Measurements from ENCODE around the gene GPC3. TPM values are rescaled to one million over a fixed set of nuclear protein-coding genes. Genes with fewer than 3 reads are reported as not detected.

GPC3 gene
- total RNA-seq, 1 experiment from 2014 or later, result 32.4 TPM

DNA sequence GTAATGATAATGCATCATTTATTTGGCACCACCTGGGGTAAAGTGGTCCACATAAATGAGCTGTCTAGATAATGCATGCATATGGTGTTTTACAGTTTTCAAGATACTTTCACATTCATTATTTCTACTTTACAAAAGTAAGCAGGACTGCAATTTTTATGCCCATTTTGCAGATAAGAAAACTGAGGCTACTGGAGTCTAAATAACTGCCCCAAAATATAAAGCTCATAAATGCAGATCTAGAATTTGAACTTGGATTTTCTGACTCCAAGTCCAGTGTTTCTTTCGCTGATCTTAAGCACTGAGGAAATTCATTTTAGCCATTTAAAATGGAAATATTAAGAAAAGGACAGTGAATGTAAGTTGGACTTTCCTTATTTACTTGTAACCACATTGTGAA lies 36.5 kb downstream of the GPC3 start:
- Mint-ChIP-seq H3K36me3 (peaks cover 5% of the 10 kb centered on the region), H3K4me1 (peaks cover 12% of the 10 kb centered on the region), H3K27me3 (ENCODE audit: low read depth) (no peaks in the 10 kb centered on the region), H3K9me3 (peaks cover 5% of the 10 kb centered on the region), H3K27ac (no peak overlapping the region), H3K4me3 (no peak overlapping the region)
- ChIA-PET POLR2A (no interaction called here), CTCF (interaction anchor here (1.5 kb wide), 1 partner anchor 156 kb away, joined by 4 read pairs; no protein-coding TSS in a partner anchor)
- DNase-seq (ENCODE audit: low spot score) (no peak), ATAC-seq (no peak)
- no peak for TF ChIP-seq ZNF396 (CRISPR knock-in tag; IDR thresholded peaks at IDR 0.05; ENCODE audit: borderline replicate concordance)
- TF ChIP-seq CREM (CRISPR knock-in tag; IDR thresholded peaks at IDR 0.05), result no peak
- TF ChIP-seq, protein P1, sequence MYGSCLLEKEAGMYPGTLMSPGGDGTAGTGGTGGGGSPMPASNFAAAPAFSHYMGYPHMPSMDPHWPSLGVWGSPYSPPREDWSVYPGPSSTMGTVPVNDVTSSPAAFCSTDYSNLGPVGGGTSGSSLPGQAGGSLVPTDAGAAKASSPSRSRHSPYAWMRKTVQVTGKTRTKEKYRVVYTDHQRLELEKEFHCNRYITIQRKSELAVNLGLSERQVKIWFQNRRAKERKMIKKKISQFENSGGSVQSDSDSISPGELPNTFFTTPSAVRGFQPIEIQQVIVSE (CRISPR knock-in tag; IDR thresholded peaks at IDR 0.05; ENCODE audit: borderline replicate concordance), result no peak
- TF ChIP-seq, protein P2, sequence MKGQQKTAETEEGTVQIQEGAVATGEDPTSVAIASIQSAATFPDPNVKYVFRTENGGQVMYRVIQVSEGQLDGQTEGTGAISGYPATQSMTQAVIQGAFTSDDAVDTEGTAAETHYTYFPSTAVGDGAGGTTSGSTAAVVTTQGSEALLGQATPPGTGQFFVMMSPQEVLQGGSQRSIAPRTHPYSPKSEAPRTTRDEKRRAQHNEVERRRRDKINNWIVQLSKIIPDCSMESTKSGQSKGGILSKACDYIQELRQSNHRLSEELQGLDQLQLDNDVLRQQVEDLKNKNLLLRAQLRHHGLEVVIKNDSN (CRISPR knock-in tag; IDR thresholded peaks at IDR 0.05), result no peak
- no peak for TF ChIP-seq CBFB (CRISPR knock-in tag; IDR thresholded peaks at IDR 0.05; ENCODE audit: low read depth)
- TF ChIP-seq ZNF416 (CRISPR knock-in tag; IDR thresholded peaks at IDR 0.05), result no peak

DNA sequence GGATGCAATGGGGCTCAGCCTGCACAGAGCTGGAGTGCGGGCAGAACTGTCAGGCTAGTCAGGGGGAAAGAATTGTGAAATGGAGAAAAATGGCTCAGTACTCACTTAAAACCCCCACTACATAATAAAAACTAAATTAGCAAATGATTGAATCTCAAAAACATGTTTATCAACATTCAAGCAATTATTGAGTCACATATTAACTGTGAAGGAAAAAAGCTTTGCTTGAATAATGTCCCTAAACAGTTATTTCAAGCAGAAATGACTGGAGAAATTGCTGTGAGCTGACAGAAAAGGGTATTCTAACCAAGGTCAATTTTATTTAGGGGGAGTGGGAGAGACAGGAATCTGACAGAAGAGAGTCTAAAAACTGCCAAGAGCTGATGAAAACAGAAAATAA lies 37.4 kb downstream of the GPC3 start:
- no peaks in the 10 kb centered on the region for H3K36me3 Mint-ChIP-seq
- H3K9me3 Mint-ChIP-seq, result no peaks in the 10 kb centered on the region
- DNase-seq (ENCODE audit: low spot score), result no peak
- ATAC-seq, result no peak
- TF ChIP-seq JAZF1 (CRISPR knock-in tag; IDR thresholded peaks at IDR 0.05) (no peak), EMX1 (CRISPR knock-in tag; IDR thresholded peaks at IDR 0.05) (no peak), ELF4 (CRISPR knock-in tag; IDR thresholded peaks at IDR 0.05; ENCODE audit: low read depth) (no peak), GTF2I (CRISPR knock-in tag; conservative IDR thresholded peaks at IDR 0.05) (no peak), ZNF138 (CRISPR knock-in tag; conservative IDR thresholded peaks at IDR 0.05) (no peak), NFYB (CRISPR knock-in tag; conservative IDR thresholded peaks at IDR 0.05; ENCODE audit: low read depth) (no peak), JUN (CRISPR knock-in tag; IDR thresholded peaks at IDR 0.05) (no peak), TEAD1 (CRISPR knock-in tag; IDR thresholded peaks at IDR 0.05) (no peak), RELA (CRISPR knock-in tag; IDR thresholded peaks at IDR 0.05; ENCODE audit: borderline replicate concordance) (no peak)
- TF ChIP-seq, protein P3, sequence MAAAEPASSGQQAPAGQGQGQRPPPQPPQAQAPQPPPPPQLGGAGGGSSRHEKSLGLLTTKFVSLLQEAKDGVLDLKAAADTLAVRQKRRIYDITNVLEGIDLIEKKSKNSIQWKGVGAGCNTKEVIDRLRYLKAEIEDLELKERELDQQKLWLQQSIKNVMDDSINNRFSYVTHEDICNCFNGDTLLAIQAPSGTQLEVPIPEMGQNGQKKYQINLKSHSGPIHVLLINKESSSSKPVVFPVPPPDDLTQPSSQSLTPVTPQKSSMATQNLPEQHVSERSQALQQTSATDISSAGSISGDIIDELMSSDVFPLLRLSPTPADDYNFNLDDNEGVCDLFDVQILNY (CRISPR knock-in tag; IDR thresholded peaks at IDR 0.05), result no peak
- TF ChIP-seq, protein P4, sequence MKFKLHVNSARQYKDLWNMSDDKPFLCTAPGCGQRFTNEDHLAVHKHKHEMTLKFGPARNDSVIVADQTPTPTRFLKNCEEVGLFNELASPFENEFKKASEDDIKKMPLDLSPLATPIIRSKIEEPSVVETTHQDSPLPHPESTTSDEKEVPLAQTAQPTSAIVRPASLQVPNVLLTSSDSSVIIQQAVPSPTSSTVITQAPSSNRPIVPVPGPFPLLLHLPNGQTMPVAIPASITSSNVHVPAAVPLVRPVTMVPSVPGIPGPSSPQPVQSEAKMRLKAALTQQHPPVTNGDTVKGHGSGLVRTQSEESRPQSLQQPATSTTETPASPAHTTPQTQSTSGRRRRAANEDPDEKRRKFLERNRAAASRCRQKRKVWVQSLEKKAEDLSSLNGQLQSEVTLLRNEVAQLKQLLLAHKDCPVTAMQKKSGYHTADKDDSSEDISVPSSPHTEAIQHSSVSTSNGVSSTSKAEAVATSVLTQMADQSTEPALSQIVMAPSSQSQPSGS (CRISPR knock-in tag; IDR thresholded peaks at IDR 0.05; ENCODE audit: borderline replicate concordance, low read depth), result no peak
- TF ChIP-seq, protein P5, sequence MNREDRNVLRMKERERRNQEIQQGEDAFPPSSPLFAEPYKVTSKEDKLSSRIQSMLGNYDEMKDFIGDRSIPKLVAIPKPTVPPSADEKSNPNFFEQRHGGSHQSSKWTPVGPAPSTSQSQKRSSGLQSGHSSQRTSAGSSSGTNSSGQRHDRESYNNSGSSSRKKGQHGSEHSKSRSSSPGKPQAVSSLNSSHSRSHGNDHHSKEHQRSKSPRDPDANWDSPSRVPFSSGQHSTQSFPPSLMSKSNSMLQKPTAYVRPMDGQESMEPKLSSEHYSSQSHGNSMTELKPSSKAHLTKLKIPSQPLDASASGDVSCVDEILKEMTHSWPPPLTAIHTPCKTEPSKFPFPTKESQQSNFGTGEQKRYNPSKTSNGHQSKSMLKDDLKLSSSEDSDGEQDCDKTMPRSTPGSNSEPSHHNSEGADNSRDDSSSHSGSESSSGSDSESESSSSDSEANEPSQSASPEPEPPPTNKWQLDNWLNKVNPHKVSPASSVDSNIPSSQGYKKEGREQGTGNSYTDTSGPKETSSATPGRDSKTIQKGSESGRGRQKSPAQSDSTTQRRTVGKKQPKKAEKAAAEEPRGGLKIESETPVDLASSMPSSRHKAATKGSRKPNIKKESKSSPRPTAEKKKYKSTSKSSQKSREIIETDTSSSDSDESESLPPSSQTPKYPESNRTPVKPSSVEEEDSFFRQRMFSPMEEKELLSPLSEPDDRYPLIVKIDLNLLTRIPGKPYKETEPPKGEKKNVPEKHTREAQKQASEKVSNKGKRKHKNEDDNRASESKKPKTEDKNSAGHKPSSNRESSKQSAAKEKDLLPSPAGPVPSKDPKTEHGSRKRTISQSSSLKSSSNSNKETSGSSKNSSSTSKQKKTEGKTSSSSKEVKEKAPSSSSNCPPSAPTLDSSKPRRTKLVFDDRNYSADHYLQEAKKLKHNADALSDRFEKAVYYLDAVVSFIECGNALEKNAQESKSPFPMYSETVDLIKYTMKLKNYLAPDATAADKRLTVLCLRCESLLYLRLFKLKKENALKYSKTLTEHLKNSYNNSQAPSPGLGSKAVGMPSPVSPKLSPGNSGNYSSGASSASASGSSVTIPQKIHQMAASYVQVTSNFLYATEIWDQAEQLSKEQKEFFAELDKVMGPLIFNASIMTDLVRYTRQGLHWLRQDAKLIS (CRISPR knock-in tag; IDR thresholded peaks at IDR 0.05; ENCODE audit: borderline replicate concordance), result no peak
- TF ChIP-seq, protein P6, sequence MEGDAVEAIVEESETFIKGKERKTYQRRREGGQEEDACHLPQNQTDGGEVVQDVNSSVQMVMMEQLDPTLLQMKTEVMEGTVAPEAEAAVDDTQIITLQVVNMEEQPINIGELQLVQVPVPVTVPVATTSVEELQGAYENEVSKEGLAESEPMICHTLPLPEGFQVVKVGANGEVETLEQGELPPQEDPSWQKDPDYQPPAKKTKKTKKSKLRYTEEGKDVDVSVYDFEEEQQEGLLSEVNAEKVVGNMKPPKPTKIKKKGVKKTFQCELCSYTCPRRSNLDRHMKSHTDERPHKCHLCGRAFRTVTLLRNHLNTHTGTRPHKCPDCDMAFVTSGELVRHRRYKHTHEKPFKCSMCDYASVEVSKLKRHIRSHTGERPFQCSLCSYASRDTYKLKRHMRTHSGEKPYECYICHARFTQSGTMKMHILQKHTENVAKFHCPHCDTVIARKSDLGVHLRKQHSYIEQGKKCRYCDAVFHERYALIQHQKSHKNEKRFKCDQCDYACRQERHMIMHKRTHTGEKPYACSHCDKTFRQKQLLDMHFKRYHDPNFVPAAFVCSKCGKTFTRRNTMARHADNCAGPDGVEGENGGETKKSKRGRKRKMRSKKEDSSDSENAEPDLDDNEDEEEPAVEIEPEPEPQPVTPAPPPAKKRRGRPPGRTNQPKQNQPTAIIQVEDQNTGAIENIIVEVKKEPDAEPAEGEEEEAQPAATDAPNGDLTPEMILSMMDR (IDR thresholded peaks at IDR 0.05), result no peak
- TF ChIP-seq, protein P7, sequence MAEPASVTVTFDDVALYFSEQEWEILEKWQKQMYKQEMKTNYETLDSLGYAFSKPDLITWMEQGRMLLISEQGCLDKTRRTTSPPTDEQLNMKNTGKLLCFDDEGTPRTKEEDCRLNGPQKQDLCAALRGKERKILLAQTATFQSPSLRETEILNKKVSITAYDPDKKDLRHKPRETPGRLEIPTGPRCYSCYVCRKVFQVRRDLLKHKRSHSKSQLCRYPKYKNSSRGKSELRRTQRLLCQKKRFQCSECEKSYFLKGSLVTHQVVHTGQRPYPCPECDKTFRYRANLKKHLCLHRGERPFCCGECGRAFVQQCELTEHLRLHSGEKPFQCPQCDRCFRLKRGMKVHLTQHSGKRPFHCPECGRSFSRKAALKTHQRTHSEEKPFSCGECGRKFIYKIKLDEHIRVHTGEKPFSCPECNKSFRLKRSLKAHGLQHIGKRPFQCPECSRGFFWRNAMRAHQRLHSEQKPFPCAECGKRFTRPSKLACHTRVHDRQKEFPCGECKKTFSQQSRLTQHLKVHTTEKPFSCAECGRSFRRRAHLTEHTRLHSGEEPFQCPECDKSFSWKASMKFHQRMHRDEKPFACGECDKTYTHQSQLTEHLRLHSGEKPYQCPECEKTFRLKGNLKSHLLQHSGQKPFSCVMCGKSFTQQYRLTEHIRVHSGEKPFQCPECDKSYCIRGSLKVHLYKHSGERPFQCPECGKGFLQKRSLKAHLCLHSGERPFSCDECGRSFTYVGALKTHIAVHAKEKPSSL (CRISPR knock-in tag; conservative IDR thresholded peaks at IDR 0.05), result no peak
- ChIA-PET POLR2A (no interaction called here), CTCF (interaction anchor here (1.5 kb wide), 1 partner anchor 155 kb away, joined by 4 read pairs; no protein-coding TSS in a partner anchor)
- no peak overlapping the region for H3K4me3 Mint-ChIP-seq
- peaks cover 12% of the 10 kb centered on the region for H3K4me1 Mint-ChIP-seq
- H3K27me3 Mint-ChIP-seq (ENCODE audit: low read depth), result no peaks in the 10 kb centered on the region
- H3K27ac Mint-ChIP-seq, result no peak overlapping the region
